GM19328 (cell line): ENCODE data around the gene JPH4.
"Not testable (repeated sequence)": the region's sequence is repeated elsewhere in the genome, so short reads cannot be mapped to it uniquely, and the experiment has no call there.

Experiments used
- ATAC-seq: cut with Tn5 transposase; IDR thresholded peaks from one replicate; pipeline ENCODE4 v1.9.1; 2021; ENCODE audit warnings: mild to moderate bottlenecking, moderate library complexity; ENCODE audit not compliant: unreplicated experiment

Gene JPH4

GRCh38 chr14:23609411-23610089 is 31.0 kb upstream of the JPH4 start:
- ATAC-seq, result not testable (repeated sequence)

- ATAC-seq, result no peak
Measured at GRCh38 chr14:23609001-23609400, 30.4 kb upstream of the JPH4 start.

GRCh38 chr14:23608454-23608853 is 29.9 kb upstream of the JPH4 start:
- no peak for ATAC-seq

DNA sequence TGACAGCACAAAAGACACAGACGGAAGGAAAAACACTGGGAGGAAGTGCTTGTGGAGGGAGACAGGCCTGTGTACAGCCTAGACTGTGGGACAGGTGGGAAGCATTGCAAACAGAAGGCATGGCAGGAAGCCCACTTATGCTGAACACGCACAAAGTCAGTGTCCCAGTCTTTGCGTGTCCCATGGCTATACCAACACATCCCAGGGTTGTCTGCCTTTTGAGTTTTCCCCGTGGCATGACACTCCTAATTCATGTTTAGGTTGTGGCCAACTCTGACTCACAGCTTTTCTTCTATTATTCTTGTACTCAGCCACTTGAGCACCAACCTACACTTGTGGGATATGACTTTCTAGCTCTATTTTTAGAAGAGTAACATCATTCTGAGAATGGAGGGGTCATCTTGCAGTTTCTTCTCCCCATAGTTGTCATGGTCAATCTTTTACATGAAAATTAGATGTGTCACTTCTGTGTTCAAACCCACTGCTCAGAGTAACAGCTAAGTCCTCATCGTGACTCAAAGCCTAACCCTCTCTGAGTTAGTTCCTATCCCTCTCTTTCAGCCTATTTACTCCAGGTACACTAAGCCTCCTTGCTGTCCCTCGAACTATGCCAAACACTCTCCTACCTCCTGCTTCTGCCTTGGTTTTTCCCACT is 27.5 kb upstream of the JPH4 start:
- ATAC-seq, result peak; percentile 78

DNA sequence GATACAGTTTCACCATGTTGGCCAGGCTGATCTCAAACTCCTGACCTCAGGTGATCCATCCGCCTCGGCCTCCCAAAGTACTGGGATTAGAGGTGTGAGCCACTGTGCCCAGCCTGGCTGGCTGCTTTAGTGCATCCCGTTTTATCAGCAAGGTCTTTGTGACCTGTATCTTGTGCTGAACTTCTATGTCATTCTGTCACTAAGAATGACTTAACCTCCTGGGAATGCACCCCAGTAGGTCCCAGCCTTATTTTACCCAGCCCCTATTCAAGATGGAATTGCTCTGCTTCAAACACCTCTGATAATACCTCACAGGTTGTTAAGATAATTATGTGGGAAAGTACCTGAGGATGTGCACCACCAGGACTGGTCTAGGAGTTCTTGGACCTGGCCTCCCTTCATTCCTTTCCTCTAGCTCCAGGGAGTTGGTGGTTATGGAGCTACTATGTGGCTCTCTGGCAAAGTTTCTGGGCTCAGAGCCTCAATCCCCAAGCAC is 26.1 kb upstream of the JPH4 start:
- no peak for ATAC-seq

GRCh38 chr14:23604148-23604547 is 25.6 kb upstream of the JPH4 start:
- ATAC-seq, result no peak

DNA sequence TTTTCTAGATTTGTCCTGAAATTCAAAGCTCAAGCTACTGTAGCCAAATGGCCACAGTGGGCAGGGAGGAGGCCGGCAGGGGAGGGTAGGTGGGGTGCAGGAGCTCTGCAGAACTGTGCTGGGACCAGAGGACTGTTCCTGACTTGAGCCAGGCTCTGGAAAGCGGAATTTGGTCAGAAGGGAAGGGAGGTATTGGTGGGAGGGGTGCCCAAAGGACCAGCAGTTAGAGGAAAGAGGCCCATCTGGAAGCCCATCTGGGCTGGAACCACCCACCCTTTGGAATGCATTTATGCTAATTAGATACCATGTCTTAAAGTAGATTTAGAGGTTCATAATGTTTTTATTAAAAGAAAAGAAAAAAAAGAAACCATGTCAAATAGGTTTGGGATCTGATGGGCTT is 24.5 kb upstream of the JPH4 start:
- no peak for ATAC-seq

- no peak for ATAC-seq
Measured at GRCh38 chr14:23602181-23603095, 23.8 kb upstream of the JPH4 start.

DNA sequence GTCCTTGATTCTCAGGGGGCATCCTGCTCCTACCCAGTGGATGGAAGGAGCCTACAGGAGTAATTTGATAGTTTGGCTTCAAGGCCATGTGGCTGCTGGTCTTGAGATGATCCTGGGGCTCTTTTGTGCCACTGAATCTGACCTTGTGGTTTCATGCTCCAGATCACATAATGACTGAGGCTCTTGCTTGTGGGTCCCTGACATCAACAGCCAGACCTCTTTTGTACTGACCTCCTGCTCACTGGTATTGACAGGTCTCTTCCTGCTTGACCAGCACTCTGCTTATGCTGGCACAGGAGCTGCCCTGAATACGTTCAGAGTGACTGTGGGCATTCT is 23.2 kb upstream of the JPH4 start:
- ATAC-seq, result no peak

DNA sequence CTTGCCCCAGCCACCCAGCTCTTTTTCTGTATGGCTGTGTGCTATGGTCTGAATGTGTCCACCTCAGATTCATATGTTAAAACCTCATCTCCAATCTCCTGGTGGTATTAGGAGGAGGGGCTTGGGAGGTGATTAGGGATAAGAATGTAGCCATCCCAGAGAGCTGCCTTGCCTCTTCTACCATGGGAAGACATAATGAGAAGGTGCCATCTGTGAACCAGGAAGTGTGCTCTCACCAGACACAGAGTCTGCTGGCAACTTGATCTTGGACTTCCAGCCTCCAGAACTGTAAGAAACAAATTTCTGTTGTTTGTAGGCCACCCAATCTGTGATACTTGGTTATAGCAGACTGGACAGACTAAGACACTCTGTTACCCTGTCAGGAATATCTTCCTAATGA is 22.8 kb upstream of the JPH4 start:
- ATAC-seq, result no peak

GRCh38 chr14:23600806-23601205 is 22.2 kb upstream of the JPH4 start:
- ATAC-seq, result no peak

- ATAC-seq, result no peak
Measured at GRCh38 chr14:23600322-23600707, 21.7 kb upstream of the JPH4 start.

GRCh38 chr14:23594191-23594590 is 15.6 kb upstream of the JPH4 start:
- ATAC-seq, result not testable (repeated sequence)

DNA sequence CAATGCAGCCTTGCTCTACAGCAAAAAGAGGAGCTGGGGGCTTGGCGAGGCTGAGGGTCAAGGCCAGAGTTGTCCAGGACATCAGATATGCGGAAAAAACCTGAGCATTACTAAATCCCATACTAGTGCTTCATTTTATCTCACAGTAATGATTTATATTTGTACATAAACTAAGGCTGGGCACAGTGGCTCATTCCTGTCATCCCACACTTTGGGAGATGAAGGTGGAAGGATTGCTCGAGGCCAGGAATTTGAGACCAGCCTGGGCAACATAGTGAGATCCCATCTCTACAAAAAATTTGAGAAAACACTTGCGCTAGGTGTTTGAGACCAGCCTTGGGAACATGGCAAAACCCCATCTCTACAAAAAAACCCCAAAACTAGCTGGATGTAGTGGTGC is 11.6 kb upstream of the JPH4 start:
- no peak for ATAC-seq

DNA sequence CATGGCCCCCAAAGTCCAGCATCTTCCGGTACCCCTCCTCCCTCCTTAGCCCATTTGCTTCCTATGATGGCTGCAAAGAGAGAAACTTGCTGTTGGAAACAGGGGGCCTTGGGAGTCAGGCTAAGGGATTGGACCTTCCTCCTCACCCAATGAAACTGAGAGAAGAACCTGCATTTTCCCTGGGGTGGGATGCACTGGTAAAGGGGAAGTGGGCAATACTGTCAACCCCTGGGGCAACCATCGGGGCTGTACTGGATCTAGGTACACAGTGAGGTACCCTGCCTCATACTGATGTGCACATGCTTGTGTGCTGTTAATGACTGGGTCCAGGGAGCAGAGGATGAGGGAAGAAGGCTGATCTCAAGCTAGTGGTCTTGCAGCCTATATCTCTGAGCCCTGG is 11.0 kb upstream of the JPH4 start:
- no peak for ATAC-seq

GRCh38 chr14:23588884-23589598 is 10.5 kb upstream of the JPH4 start:
- ATAC-seq, result peak; percentile 80

GRCh38 chr14:23584527-23585203 is 6.1 kb upstream of the JPH4 start:
- ATAC-seq, result not testable (repeated sequence)

DNA sequence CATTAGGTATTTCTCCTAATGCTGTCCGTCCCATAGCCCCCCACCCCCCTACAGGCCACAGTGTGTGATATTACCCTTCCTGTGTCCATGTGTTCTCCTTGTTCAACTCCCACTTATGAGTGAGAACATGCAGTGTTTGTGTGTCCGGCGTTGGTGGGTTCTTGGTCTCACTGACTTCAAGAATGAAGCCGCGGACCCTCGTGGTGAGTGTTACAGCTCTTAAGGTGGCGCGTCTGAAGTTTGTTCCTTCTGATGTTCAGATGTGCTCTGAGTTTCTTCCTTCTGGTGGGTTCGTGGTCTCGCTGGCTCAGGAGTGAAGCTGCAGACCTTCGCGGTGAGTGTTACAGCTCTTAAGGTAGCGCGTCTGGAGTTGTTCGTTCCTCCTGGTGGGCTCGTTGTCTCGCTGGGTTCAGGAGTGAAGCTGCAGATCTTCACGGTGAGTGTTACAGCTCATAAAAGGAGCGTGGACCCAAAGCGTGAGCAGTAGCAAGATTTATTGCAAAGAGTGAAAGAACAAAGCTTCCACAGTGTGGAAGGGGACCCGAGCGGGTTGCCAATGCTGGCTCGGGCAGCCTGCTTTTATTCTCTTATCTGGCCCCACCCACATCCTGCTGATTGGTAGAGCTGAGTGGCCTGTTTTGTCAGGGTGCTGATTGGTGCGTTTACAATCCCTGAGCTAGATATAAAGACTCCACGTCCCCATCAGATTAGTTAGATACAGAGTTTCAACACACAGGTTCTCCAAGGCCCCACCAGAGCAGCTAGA is 5.4 kb upstream of the JPH4 start:
- not testable (repeated sequence) for ATAC-seq

GRCh38 chr14:23582906-23583760 is 4.5 kb upstream of the JPH4 start:
- no peak for ATAC-seq
